ENCODE results near the gene SIAH1.

DNA sequence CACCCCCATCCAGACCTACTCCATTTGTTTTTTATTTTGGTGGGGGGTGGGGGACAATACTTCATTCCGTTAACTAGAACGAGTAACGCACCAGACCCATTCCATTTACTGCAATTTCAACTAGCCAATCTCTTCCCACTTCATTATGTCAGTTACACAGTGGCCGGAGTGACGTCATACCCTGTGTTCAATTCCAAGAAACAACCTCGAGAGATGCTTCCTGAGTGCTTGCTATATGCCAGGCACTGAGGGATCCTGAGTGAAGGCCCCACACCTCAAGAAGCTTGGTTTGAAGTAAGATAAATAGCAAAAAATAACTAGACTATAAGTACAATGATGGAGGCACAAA, 9.1 kb upstream of the SIAH1 start:
- TF ChIP-seq, protein P1, sequence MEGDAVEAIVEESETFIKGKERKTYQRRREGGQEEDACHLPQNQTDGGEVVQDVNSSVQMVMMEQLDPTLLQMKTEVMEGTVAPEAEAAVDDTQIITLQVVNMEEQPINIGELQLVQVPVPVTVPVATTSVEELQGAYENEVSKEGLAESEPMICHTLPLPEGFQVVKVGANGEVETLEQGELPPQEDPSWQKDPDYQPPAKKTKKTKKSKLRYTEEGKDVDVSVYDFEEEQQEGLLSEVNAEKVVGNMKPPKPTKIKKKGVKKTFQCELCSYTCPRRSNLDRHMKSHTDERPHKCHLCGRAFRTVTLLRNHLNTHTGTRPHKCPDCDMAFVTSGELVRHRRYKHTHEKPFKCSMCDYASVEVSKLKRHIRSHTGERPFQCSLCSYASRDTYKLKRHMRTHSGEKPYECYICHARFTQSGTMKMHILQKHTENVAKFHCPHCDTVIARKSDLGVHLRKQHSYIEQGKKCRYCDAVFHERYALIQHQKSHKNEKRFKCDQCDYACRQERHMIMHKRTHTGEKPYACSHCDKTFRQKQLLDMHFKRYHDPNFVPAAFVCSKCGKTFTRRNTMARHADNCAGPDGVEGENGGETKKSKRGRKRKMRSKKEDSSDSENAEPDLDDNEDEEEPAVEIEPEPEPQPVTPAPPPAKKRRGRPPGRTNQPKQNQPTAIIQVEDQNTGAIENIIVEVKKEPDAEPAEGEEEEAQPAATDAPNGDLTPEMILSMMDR (IDR thresholded peaks at IDR 0.05) = no peak
- no peak for TF ChIP-seq POLR2A (IDR thresholded peaks at IDR 0.05)

Measured in adrenal gland (tissue), 5 donors.